Stomach (tissue), 9 donors: ENCODE measurements around the gene PLCB1. TPM values are rescaled to one million over a fixed set of nuclear protein-coding genes. Genes with fewer than 3 reads are reported as not detected.
A peak's percentile ranks its signal among the peaks of the same experiment; 100 is the strongest.

Experiments
- DNase-seq, 2 donors: peaks; one replicate each; pipeline versions ENCODE4 v3.0.0 to v3.0.0-alpha.2; 2013 to 2019
- H3K27ac ChIP-seq, 5 donors: fragments of 200-600 bp in 4 of 5; sonication (generic) in 4 of 5; one replicate each; pipeline ENCODE4 v1.5.1; 2013 to 2019; ENCODE audit warnings: mild to moderate bottlenecking in 1 of 5, moderate library complexity in 1 of 5
- H3K27me3 ChIP-seq, 3 donors: fragments of 200-600 bp; sonication (generic); one replicate each; pipeline ENCODE4 v1.5.1; 2017 to 2019; ENCODE audit warnings: mixed run types in 1 of 3
- H3K36me3 ChIP-seq, 4 donors: fragments of 200-600 bp; sonication (generic); 1 replicate in 3 of 4; 2 replicates in 1 of 4; pipeline ENCODE4 v1.5.1; 2016 to 2019
- H3K4me1 ChIP-seq, 4 donors: fragments of 200-600 bp; sonication (generic); one replicate each; pipeline ENCODE4 v1.5.1; 2016 to 2019
- H3K4me3 ChIP-seq, 4 donors: fragments of 200-600 bp; sonication (generic) in 3 of 4; one replicate each; pipeline ENCODE4 v1.5.1; 2016 to 2019; ENCODE audit warnings: mild to moderate bottlenecking in 1 of 4
- H3K9me3 ChIP-seq, 4 donors: fragments of 200-600 bp; sonication (generic); one replicate each; pipeline ENCODE4 v1.5.1; 2016 to 2019
- CTCF ChIP-seq, 7 experiments: fragments of 450-650 bp in 4 of 7; fragments of 200-600 bp in 3 of 7; sonication (generic) in 3 of 7; IDR thresholded peaks; one replicate each; pipeline ENCODE4 v1.5.1; 2016 to 2019; ENCODE audit warnings: antibody characterized with exemption in 7 of 7, control low read depth in 2 of 7, mild to moderate bottlenecking in 1 of 7
- EP300 ChIP-seq: sonication (generic); formaldehyde crosslinking; IDR thresholded peaks from one replicate; pipeline ENCODE4 v1.6.1; 2017; ENCODE audit warnings: antibody characterized with exemption
- POLR2A ChIP-seq, 4 donors: fragments of 450-650 bp; IDR thresholded peaks; one replicate each; pipeline ENCODE4 v1.6.1; 2016; ENCODE audit warnings: antibody characterized with exemption in 4 of 4, control low read depth in 2 of 4, mild to moderate bottlenecking in 1 of 4, moderate library complexity in 1 of 4
- POLR2AphosphoS5 ChIP-seq, 3 donors: sonication (generic); formaldehyde crosslinking; IDR thresholded peaks; one replicate each; pipeline ENCODE4 v1.6.1; 2016; ENCODE audit warnings: antibody characterized with exemption in 3 of 3
- WGBS, 5 donors: extraction: QIAGEN DNeasy Blood & Tissue Kit in 3 of 5; methylation state at CpG; one replicate each; pipeline versions ENCODE4 v1.1.5 to v1.1.7; 2013 to 2018; 5-methylcytosine and 5-hydroxymethylcytosine counted together
- intact Hi-C: fragments of 100-400 bp; cut with DNase I; formaldehyde crosslinking; loops from one replicate; pipeline ENCODE4 v1.15.1; 2023; ENCODE audit warnings: low total_unique reads
- polyA plus RNA-seq, 3 donors: library from polyadenylated mRNA; stranded (reverse); fragments of 200-250 nt; gene quantifications; one replicate each; pipeline ENCODE4 v1.2.3, GENCODE V29; 2013
- total RNA-seq, 5 donors: library from RNA; depleted of rRNA; stranded (reverse); fragments of >200 nt; gene quantifications; one replicate each; pipeline versions ENCODE4 v1.1.0 to v1.2.3, GENCODE V29; 2014 to 2016
- donor health status: healthy with polysubstance abuse.
- donor health status: Bipolar disorder and iron deficiency.
- donor health status: healthy.

PLCB1 gene
- total and polyA plus RNA-seq, 8 donors, result 4.1 to 66.5 (median 11.7) TPM

DNA sequence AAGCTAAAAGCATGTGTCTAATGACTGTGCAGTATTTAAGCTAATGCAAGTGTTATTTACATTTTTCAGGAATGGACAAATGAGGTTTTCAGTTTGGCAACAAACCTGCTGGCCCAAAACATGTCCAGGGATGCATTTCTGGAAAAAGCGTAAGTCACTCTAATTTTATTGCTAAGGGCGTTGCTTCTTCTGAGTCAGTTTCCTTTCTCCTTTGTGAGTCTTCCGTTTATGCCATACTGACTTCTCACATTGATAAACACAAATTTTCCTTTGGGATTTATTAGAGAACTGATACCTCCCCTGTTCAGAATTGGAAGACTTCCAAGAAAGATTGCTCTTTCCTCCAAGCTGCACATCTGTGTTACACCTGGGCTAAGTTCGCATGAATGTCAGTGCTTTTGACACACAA is 514.0 kb downstream of the PLCB1 start:
- Histone ChIP-seq H3K4me3 (no peak overlapping the region), H3K27ac (peak overlapping the region in 2 of 5 donors; percentile 10 to 51), H3K36me3 (no peaks in the 10 kb centered on the region), H3K9me3 (no peaks in the 10 kb centered on the region), H3K4me1 (peaks cover 0 to 27% (median 5%) of the 10 kb centered on the region in 4 donors), H3K27me3 (no peaks in the 10 kb centered on the region)
- intact Hi-C loops, result no loop called here
- WGBS, 5 donors, result 31 to 75% (median 50%) methylated on average over 4 of the region's 4 CpGs
- TF ChIP-seq EP300 (no peak), POLR2A (IDR thresholded peaks at IDR 0.05) (no peak), CTCF (IDR thresholded peaks at IDR 0.05) (no peak), POLR2AphosphoS5 (IDR thresholded peaks at IDR 0.05) (no peak)
- peak in 1 of 2 donors; percentile 71 for DNase-seq

DNA sequence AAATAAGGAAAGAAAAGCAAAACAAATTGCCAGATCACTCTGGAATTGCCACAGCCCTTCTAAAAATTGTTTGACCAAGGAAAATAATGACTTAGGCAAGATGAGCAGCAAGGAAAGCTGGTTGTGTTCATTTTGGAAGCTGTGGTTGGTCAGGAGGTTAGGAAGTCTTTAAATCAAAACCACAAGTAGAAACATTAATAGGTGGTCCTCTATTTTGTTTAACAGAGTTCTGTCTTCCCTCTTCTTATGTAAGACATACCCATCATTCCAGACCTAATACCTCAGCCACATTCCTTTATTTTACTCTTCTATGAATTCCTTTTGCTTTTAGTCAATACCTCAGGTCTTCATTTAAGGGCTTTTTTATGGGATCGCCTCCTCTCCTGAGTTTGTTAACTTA is 514.6 kb downstream of the PLCB1 start:
- peaks cover 0 to 27% (median 5%) of the 10 kb centered on the region in 4 donors for H3K4me1 ChIP-seq
- H3K9me3 ChIP-seq, result no peaks in the 10 kb centered on the region
- DNase-seq, result no peak
- intact Hi-C loops, result no loop called here
- H3K27me3 ChIP-seq, result no peaks in the 10 kb centered on the region
- no peak overlapping the region for H3K4me3 ChIP-seq
- no peak for TF ChIP-seq POLR2AphosphoS5 (IDR thresholded peaks at IDR 0.05)
- no peak for TF ChIP-seq EP300
- no peak for TF ChIP-seq POLR2A (IDR thresholded peaks at IDR 0.05)
- TF ChIP-seq CTCF (IDR thresholded peaks at IDR 0.05), result no peak
- WGBS, 5 donors, result 81 to 97% (median 90%) methylated on average over 1 of the region's 1 CpG
- no peaks in the 10 kb centered on the region for H3K36me3 ChIP-seq
- H3K27ac ChIP-seq, result peak overlapping the region in 3 of 5 donors; percentile 1 to 13 (median 10)

DNA sequence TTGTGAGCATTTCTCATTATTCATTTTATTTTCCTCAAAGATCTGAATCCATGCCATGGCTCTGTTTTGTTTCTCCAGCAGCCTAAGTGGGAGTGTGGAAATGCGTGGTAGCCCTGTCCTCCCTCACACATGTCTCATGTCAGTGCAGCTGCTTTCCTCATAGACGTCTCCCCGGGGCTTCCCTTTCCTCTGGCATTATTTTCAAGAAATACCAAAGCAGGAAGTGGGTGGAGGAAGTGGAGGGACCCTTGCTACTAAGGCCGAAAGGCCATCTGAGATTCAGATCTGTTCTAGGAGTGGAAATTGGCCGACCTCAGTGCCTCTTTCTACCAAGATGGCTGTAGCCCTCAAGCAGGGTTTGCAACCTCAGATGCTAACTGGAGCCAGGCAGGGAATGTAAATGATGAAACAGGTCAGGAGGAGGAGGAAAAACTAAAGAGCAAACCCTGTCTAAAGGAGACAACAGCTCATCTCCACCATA is 515.9 kb downstream of the PLCB1 start:
- peak overlapping the region in 4 of 5 donors; percentile 27 to 74 (median 47) for H3K27ac ChIP-seq
- no peaks in the 10 kb centered on the region for H3K27me3 ChIP-seq
- H3K4me3 ChIP-seq, result no peak overlapping the region
- DNase-seq, result peak in 1 of 2 donors; percentile 82
- no peaks in the 10 kb centered on the region for H3K36me3 ChIP-seq
- 46 to 74% (median 66%) methylated on average over 5 of the region's 5 CpGs for WGBS, 5 donors
- peaks cover 0 to 27% (median 5%) of the 10 kb centered on the region in 4 donors for H3K4me1 ChIP-seq
- no peaks in the 10 kb centered on the region for H3K9me3 ChIP-seq
- TF ChIP-seq POLR2AphosphoS5 (IDR thresholded peaks at IDR 0.05), result peak in 1 of 3 donors; percentile 18
- no peak for TF ChIP-seq POLR2A (IDR thresholded peaks at IDR 0.05)
- intact Hi-C loops, result no loop called here

DNA sequence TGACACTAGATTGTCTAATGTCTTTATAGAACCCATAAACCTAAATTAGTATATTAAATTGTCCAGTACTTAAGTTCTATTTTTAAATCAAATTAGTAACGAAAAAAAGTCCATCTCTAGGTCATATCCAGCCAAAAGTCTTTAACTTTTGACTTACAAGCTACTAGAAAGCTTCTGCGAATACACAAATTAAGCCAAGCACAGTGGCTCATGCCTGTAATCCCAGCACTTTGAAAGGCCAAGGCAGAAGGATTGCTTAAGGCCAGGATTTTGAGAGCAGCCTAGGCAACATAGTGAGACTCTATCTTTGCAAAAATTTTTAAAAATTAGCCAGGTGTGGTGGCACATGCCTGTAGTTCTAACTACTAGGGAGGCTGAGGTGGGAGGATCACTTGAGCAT is 516.4 kb downstream of the PLCB1 start:
- 62 to 77% (median 69%) methylated on average over 2 of the region's 2 CpGs for whole genome bisulfite sequencing, 5 donors
- no peaks in the 10 kb centered on the region for H3K9me3 ChIP-seq
- H3K4me3 ChIP-seq, result no peak overlapping the region
- TF ChIP-seq POLR2A (IDR thresholded peaks at IDR 0.05) (no peak), POLR2AphosphoS5 (IDR thresholded peaks at IDR 0.05) (no peak), EP300 (no peak), CTCF (IDR thresholded peaks at IDR 0.05) (no peak)
- no peaks in the 10 kb centered on the region for H3K27me3 ChIP-seq
- peak overlapping the region in 3 of 5 donors; percentile 27 to 74 (median 49) for H3K27ac ChIP-seq
- intact Hi-C loops, result no loop called here
- no peaks in the 10 kb centered on the region for H3K36me3 ChIP-seq
- H3K4me1 ChIP-seq, result peaks cover 0 to 27% (median 5%) of the 10 kb centered on the region in 4 donors
- DNase-seq, result no peak

- intact Hi-C loops, result no loop called here
- H3K27ac ChIP-seq, result no peak overlapping the region
- 67 to 84% (median 72%) methylated on average over 3 of the region's 3 CpGs for WGBS, 5 donors
Observed at GRCh38 chr20:8652396-8652795, 520.3 kb downstream of the PLCB1 start.

More at GRCh38 chr20:8652396-8652795, 520.3 kb downstream of the PLCB1 start:
- H3K4me1 ChIP-seq, result peaks cover 0 to 11% (median 0%) of the 10 kb centered on the region in 4 donors
- H3K9me3 ChIP-seq, result no peaks in the 10 kb centered on the region
- no peaks in the 10 kb centered on the region for H3K27me3 ChIP-seq
- no peak for DNase-seq
- no peak overlapping the region for H3K4me3 ChIP-seq
- no peak for TF ChIP-seq POLR2AphosphoS5 (IDR thresholded peaks at IDR 0.05)
- no peak for TF ChIP-seq EP300
- TF ChIP-seq POLR2A (IDR thresholded peaks at IDR 0.05), result no peak
- TF ChIP-seq CTCF (IDR thresholded peaks at IDR 0.05), result no peak
- H3K36me3 ChIP-seq, result no peaks in the 10 kb centered on the region
